GM18502 (cell line): ENCODE measurements around the gene ALDH16A1.
"Not testable (repeated sequence)": the region's sequence is repeated elsewhere in the genome, so short reads cannot be mapped to it uniquely, and the experiment has no call there.

Source experiments
- ATAC-seq: cut with Tn5 transposase; IDR thresholded peaks from one replicate; pipeline ENCODE4 v1.9.1; 2021; ENCODE audit warnings: mild to moderate bottlenecking; ENCODE audit not compliant: unreplicated experiment, poor library complexity

The ALDH16A1 gene

DNA sequence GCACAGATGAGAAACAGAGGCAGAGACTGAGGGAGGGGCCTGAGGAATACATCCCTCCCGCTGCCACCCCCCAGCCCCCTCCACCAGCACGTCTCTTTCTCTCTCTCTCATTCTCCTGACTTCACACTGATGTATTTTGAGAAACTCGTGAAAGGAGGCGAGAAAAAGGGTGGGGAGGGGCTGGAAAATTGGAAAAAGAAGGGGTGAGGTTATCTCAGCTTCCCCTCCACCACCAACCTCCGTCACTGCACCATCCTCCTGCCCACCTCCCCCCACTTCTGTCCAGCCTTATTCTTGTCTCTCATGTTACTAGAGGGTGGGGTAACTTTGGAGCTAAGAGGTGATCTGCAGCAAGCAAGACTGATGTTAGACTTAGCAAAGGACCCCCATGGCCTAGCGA lies 13.2 kb upstream of the ALDH16A1 start:
- no peak for ATAC-seq

DNA sequence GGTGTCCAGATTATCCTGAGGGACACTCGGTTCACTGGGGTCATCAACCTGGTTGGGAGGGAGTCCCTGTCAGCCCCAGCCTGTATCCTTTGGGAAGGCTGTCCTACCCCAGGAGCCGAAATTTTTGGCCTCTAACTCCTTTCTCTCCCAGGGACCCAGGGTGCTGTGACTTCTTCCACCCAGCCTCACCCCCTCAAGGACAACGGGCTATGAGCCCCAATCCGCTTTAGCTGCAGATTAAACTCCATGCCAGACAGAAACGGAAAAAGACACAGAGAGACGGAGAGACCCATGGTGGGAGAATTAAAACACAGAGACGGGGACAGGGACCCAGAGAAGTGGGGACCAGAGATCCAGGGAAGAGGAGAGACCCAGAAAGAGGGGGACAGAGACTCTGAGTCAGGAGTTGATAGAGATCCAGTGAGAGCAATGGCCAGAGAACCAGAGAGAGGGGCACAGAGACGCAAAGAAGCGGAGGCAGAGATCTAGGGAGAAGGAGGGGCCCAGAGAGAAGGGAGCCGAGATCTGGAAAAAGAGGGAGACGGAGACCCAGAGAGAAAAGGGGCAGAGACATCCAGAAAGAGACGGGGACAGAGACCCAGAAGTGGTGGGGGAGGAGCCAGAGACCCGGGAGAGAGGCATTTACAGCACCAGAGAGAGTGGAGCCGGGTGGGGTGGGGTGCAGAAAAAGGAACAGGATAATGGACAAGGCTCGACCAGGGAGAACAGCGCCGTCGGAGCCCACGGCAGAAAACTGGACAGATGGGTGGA lies 12.4 kb upstream of the ALDH16A1 start:
- no peak for ATAC-seq

DNA sequence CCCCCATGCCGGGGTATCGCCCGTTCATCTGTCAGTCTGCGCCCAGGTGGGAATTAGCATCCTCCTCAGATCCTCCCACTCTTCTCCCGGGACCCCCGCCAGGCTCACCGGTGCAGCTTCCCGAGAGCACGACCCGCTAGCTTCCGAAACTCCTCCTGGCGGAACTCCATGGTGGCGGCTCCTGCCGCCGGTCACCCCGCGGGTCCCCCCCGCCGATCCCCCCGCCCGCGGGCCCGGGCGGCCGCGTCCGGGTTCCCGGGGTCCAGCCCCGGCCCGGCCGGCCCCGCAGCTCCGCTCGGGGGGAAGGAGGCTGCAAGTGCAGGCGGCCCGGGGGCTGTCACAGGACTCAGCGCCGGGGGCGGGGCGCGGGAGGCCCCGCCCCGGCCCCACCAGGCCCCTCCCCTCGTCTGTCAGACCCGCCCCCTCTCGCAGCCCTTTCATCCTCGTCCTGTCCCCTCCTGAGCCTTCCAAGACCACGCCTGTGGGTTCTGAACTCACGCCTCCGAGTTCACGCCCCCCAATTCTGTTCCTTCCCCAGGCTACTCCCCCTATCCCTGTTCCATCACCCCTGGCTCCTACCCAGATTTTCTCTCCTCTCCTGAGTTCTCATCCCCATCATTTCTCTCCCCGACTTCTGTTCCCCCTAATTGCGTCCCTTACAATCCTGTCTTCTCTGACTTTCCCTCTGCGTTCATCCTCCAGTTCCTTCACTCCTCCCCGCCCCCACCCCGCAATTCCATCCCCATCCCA lies 11.6 kb upstream of the ALDH16A1 start, which contains the start of gene SLC17A7:
TSS of gene SLC17A7 (minus strand) at position 318 of the 750 bp plus-strand sequence. CDS start at position 170, 148 bp downstream.
- ATAC-seq, result no peak

DNA sequence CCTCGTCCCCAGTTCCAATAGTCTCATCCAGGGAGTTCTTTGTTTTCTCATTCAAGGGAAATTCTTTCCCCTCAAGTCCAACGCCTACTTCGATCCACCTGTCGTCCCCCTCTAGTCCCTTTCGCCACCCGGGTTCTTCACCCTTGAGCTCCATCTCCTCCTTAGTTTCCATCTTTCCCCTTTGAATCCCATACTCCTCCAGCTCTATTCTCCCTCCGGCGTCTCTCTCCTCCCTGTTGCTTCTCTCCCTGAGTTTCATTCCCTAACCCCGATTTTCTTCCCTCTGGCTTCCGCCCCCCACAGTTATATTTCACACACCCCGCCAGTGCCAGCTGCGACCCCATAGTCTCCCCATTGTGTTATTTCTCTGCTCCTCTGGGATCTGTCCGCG lies 11.1 kb upstream of the ALDH16A1 start:
- no peak for ATAC-seq

DNA sequence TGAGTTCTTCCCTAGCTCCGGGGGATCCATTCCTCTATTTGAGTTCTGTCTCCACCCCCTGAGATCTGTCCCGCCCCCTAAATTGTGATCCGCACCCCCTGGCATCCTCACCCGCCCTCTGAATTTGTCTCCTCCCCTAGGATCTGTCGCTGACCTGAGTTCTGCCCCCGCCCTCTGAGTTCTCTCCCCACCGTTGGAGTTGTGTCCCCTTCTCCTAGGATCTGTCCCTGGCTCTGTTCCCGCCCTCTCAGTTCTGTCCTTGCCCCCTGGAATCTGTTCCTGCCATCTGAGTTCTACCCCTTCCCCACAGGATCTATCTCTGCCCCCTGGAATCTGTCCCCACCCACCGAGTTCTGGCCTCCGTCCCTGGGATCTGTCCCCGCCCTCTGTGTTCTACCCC lies 10.7 kb upstream of the ALDH16A1 start:
- ATAC-seq, result no peak

DNA sequence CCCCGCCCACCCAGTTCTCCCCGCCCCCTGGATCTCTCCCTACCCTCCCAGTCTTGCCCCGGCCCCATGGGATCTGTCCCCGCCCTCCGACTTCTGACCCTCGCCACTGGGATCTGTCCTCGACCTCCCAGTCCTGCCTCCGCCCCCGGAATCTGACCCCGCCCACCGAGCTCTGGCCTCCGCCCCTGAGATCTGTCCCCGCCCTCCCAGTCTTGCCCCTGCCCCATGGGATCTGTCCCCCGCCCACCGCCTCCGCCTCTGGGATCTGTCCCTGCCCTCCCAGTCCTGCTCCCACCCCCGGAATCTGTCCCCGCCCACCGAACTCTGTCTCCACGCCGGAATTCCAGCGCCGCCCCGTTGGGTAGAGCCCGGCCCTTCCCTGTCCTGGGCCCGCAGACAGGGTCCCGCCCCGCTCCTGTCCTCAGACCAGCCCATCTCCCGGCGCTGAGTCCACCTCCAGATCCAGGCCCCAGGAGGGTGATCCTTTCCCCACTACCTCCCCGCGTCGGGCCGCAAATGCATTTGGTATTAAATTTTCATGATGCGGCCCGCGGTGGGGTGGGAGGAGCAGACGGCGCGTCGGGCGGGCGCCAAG lies 10.2 kb upstream of the ALDH16A1 start:
- peak; percentile 9 for ATAC-seq

DNA sequence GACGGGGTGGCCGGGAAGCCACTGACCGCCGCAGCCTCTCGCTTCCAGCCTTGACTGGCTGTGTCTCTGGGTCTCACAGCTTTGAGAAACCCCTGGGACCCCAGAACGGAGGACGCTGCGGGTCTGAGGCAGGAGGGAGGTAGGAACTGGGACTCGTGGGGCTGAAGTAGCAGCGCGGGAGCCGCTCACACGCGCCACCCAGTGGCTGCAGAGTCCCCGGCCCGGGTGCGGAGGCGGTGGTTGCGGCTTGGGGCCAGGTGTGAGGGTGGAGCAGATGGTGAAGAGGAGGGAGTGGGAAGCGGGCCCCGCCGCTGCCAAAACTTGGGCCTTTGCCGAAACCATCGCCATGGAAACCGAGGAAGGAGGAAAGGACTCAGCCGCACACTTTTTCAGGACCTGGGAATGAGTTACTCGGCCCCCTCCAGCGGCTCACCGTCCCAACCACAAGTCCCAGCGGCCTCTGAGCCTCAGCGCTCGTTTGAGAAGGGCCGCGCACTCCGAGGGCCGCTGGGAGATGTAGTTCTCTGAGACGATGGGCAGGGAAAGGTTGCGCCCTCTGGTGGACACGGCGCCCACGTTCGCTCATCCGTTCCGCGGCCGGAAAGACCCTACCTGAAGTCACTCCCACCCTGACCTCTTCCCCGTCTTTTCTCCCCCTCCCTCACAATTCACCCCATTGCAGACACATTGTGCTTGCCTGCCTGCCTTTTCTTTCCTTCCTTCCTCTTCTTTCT lies 9.5 kb upstream of the ALDH16A1 start:
- ATAC-seq, result peak; percentile 80

DNA sequence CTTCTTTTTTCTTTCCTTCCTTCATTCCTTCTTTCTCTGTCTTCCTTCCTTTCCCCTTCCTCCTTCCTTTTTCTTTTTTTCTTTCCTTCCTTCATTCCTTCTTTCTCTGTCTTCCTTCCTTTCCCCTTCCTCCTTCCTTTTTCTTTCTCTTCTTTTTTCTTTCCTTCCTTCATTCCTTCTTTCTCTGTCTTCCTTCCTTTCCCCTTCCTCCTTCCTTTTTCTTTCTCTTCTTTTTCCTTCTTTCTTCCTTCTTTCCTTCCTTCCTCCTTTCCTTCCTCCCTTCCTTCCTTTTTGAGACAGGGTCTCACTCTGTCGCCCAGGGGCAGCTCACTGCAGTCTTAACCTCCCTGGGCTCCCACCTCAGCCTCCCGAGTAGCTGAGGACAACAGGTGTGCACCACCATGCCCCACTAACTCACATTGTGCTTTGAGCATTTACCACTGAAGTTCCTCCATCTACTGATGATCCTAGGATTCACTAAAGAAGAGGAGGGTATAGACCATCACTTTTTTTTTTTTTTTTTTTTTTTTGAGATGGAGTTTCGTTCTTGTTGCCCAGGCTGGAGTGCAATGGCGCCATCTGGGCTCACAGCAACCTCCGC lies 8.8 kb upstream of the ALDH16A1 start:
- ATAC-seq, result not testable (repeated sequence)

DNA sequence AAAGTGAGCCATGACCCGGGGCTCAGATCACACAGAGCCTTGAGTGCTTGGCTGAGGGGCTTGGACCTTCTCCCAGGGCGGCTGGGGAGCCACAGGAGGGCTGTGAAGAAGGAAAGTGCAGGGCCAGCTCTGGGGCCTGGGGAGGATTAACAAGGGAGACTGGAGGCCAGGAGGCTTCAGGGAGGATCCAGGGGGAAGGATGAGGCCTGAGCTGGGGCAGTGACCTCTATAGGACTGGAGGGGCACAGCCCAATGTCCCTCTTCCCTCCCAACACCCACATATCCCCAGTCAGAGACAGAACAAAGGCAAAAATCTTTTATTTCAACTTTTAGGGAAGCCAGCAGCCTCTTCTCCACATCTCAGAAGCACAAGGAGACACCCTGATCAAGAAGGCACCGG lies 7.0 kb upstream of the ALDH16A1 start:
- ATAC-seq, result no peak

DNA sequence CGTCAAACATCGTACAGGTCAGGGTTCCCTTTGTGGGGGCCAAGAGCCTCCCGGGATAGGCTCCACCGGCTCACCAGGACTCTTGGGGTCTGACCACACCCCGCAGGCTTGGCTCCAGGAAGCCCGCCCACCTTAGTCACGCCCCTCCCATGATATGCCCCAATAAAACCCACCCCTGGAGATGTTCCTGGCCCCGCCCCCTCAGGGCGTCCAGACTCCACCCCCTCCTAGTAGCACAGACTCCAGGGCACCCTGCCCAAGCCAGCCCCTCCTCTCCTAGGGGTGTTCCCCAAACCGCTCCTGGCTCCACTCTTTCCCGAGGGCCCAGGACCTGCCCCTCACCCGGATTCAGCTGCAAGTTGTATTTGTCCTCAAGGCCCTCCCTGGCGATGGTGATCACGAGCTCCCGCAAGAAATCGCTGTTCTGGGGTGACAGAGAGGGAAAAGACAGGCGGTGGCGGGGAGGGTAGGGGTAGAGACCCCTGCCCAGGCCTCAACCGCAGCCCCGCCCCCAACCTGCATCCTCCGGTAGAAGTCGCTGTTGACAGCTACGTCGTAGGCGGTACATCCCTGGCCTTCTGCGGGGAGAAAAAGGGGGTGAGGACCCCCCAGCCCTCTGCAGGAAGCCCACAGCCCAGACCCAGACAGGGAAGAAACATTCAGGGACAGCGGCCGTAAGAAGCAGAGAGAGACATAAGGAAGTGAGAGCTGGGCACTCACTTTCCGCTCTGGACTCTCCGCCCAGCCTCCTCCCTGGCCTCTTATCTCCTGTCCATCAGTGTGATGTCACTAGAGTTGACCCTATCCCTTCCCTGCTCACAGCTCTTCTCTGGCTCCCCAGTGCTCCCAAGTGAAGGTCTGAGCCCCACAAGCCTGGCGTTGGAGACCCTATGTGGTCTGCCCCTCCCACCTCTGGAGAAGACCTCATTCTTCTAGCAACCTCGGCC lies 5.3 kb upstream of the ALDH16A1 start:
- ATAC-seq, result no peak

DNA sequence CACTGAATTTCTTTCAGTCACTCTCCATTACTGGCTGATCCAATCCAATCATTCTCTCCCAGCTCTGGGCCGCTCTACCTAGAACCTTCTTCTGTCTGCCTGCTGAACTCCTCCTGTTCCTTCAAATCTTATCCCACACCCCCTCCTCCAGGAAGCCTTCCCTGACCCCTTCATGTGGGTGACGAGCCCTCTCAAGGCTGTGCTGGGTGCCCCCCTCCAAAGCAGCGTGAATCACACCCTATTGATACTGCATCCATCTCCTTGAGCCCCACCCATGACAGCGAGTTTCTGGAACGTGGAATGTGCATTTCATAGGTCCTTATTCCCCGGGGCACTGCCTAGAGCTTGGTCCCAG lies 4.6 kb upstream of the ALDH16A1 start:
- ATAC-seq, result no peak

DNA sequence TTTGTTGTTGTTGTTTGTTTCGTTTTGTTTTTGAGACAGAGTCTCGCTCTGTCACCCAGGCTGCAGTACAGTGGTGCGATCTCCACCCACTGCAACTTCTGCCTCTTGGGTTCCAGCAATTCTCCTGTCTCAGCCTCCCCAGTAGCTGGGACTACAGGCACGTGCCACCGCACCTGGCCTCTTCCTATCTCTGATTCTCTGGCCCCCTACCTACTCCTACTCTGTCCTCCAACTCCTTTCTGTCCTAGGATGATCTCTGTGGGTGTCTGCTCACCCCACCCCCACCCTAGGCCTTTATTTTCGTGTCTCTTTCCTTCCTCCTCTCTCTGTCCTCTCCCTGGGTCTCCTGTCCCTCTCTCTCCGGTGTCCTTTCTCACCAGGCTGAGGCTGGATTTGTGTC lies 2.6 kb upstream of the ALDH16A1 start:
- ATAC-seq, result no peak

DNA sequence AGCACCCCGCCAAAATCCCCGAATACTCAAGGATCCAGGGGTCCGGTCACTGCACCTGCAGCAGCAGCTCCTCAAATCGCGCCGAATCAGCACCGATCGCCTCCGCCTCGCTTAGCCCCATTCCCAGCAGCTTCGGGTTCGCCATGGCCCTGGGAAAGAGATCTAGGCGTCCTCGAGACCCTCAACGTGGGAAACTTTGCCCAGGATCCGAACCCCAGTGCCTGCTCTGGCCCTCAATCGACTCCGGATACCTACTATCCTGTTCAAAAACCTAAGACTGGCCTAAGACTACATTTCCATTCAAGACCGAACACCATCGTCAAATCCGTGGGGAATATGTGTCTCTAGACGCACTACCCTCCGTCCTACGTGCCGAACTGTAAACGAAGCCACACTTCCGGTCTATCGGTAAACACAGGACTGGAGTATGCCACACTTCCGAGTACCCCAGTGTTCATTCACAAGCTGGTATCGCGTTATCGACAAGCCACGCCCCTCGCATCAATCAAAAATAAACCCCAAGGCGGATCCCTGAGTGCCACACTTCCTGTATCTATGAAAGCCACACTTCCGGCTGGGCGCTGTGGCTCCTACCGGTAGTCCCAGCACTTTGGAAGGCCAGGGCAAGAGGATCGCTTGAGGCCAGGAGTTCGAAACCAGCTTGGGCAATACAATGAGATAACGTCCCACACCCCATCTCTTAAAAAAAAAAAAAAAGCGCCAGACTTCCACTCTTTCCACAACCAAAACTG lies 1.4 kb upstream of the ALDH16A1 start, which contains the start of gene PIH1D1:
TSS of gene PIH1D1 (minus strand) at position 385 of the 752 bp plus-strand sequence. CDS start at position 145, 240 bp downstream.
- ATAC-seq, result peak; percentile 68

DNA sequence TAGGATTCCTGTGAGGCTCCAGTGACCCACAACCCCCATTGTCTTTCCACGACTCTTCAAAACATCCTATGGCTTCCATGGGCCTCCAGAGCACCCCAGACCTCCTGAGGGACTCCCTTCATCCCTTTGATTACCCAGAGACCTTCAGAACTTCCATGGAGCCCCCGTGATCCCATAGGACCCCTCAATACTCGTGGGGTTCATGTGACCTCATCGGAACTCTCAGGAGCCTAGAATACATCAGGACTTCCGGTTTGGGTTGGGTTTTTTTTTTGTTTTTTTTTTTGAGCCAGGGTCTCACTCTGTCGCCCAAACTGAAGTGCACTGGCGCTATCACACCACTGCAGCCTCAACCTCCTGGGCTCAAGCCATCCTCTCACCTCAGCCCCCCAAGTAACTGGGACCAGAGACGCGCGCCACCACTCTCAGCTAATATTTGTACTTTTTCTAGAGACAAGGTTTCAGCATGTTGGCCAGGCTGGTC lies 774 bp downstream of the ALDH16A1 start:
- ATAC-seq, result no peak

DNA sequence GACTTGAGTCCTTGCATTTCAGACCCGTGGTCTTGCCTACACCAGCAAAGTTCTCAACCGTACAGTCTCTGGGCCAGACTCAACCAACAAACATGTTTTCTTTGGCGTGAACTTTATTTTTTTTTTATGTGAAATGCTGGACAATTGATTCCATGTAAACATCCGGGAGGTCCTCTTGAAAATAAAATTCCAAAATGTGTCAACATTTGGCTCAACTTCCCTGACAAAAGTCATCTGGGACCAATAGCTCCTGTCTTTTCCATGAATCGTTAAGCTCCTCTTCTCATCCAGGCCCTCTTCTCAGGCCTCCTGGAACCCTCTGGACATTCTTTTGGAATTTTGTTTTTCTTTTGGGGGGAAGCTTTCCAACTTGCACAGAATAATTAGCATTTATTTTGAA lies 2.7 kb downstream of the ALDH16A1 start:
- no peak for ATAC-seq

DNA sequence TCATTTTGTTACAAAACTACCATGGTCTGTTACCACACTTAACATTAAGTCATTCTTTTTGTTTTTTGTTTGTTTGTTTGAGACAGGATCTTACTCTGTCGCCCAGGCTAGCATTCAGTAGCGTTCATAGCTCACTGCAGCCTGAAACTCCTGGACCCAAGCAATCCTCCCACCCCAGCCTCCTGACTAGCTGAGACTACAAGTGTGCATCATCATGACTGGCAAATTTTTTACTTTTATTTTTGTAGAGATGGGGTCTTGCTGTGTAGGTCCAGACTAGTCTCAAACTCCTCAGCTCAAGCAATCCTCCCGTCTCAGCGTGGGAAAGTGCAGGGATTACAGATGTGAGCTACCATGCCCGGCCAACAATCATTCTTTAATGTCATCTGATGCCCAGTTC lies 3.3 kb downstream of the ALDH16A1 start:
- no peak for ATAC-seq

DNA sequence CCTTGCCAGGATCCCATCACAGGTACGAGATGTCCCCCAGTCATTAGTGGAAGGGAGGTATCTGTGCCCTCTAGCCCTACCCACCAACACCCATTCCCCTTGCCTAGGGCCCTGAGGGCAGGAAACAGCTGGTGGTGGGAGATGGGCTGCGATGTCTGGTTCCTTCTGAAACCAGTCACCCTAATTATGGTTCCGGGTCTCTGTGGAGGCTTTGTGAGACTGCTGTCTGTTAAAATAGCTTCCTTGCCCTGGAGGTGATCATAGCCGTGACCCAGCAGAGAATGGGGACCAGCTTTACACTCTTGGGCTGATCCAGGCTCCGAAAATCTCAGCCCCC lies 5.5 kb downstream of the ALDH16A1 start:
- ATAC-seq, result no peak

DNA sequence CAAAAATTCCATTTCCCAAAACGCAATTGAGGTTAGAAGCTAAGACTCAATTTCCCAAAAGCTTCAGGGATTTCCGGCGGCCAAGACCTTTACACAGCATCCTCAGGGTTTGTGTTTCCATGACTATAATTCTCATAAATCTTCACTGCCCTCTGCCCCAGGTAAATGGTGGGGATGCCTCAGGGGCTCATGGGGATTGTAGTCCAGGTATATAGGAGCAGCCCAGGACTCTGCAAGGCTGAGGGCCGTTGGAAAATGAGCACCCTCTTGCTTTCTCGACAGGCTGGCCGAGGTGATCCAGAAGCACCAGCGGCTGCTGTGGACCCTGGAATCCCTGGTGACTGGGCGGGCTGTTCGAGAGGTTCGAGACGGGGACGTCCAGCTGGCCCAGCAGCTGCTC lies 6.4 kb downstream of the ALDH16A1 start:
- no peak for ATAC-seq
